H9 (cell line): ENCODE measurements around the gene OR6Q1. TPM values are rescaled to one million over a fixed set of nuclear protein-coding genes. Genes with fewer than 3 reads are reported as not detected.

Experiments
- DNase-seq: peaks from one replicate; pipeline ENCODE4 v3.0.0-alpha.2; 2017
- H2AFZ ChIP-seq: one replicate; pipeline ENCODE4 v1.6.1; 2013; ENCODE audit warnings: mild to moderate bottlenecking, low read length, control low read depth, moderate library complexity
- H2AK5ac ChIP-seq: 2 replicates; pipeline ENCODE4 v1.6.1; 2013; ENCODE audit warnings: low read length, control low read depth, mixed read lengths; ENCODE audit not compliant: insufficient read length
- H2BK120ac ChIP-seq: one replicate; pipeline ENCODE4 v1.6.1; 2013; ENCODE audit warnings: low read depth, mild to moderate bottlenecking, low read length, control low read depth, inconsistent platforms; ENCODE audit not compliant: poor library complexity, severe bottlenecking
- H2BK12ac ChIP-seq: 2 replicates; pipeline ENCODE4 v1.6.1; 2013; ENCODE audit warnings: low read length, control low read depth, mixed read lengths, low read depth; ENCODE audit not compliant: insufficient read length
- H2BK15ac ChIP-seq: 2 replicates; pipeline ENCODE4 v1.6.1; 2013; ENCODE audit warnings: low read depth, low read length, control low read depth
- H2BK20ac ChIP-seq: one replicate; pipeline ENCODE4 v1.6.1; 2013; ENCODE audit warnings: low read depth, mild to moderate bottlenecking, low read length, control low read depth, inconsistent platforms; ENCODE audit not compliant: poor library complexity, severe bottlenecking
- H2BK5ac ChIP-seq: 2 replicates; pipeline ENCODE4 v1.6.1; 2013; ENCODE audit warnings: low read length, control low read depth, mixed read lengths; ENCODE audit not compliant: insufficient read length
- H3K14ac ChIP-seq: 2 replicates; pipeline ENCODE4 v1.6.1; 2013; ENCODE audit warnings: low read length, control low read depth; ENCODE audit not compliant: insufficient read depth
- H3K18ac ChIP-seq: 2 replicates; pipeline ENCODE4 v1.6.1; 2013; ENCODE audit warnings: low read depth, mild to moderate bottlenecking, mixed read lengths, low read length, control low read depth; ENCODE audit not compliant: insufficient read length
- H3K23ac ChIP-seq: 2 replicates; pipeline ENCODE4 v1.6.1; 2013; ENCODE audit warnings: low read length, control low read depth, mixed read lengths, low read depth; ENCODE audit not compliant: insufficient read length
- H3K23me2 ChIP-seq: 2 replicates; pipeline ENCODE4 v1.6.1; 2013; ENCODE audit warnings: low read depth, mild to moderate bottlenecking, mixed read lengths, low read length, control low read depth; ENCODE audit not compliant: insufficient read length, poor library complexity, severe bottlenecking
- H3K27ac ChIP-seq: 2 replicates; pipeline ENCODE4 v1.5.1; 2013; ENCODE audit warnings: low read length, control low read depth, mixed read lengths, low read depth; ENCODE audit not compliant: insufficient read length
- H3K27me3 ChIP-seq: 2 replicates; pipeline ENCODE4 v1.6.1; 2013; ENCODE audit warnings: low read length, control low read depth, inconsistent platforms; ENCODE audit not compliant: insufficient read depth
- H3K4ac ChIP-seq: 2 replicates; pipeline ENCODE4 v1.6.1; 2013; ENCODE audit warnings: low read depth, mild to moderate bottlenecking, control low read depth, inconsistent platforms, low read length, moderate library complexity
- H3K4me1 ChIP-seq: 2 replicates; pipeline ENCODE4 v1.6.1; 2013; ENCODE audit warnings: low read length, control low read depth, inconsistent platforms; ENCODE audit not compliant: insufficient read depth
- H3K4me2 ChIP-seq: 2 replicates; pipeline ENCODE4 v1.6.1; 2013; ENCODE audit warnings: low read length, control low read depth, mixed read lengths; ENCODE audit not compliant: insufficient read length, insufficient read depth
- H3K56ac ChIP-seq: 2 replicates; pipeline ENCODE4 v1.6.1; 2013; ENCODE audit warnings: low read depth, mild to moderate bottlenecking, mixed read lengths, low read length, control low read depth; ENCODE audit not compliant: insufficient read length
- H3K79me1 ChIP-seq: 2 replicates; pipeline ENCODE4 v1.6.1; 2013; ENCODE audit warnings: low read depth, mild to moderate bottlenecking, moderate library complexity, low read length, control low read depth, inconsistent platforms; ENCODE audit not compliant: insufficient read depth, poor library complexity, severe bottlenecking
- H3K79me2 ChIP-seq: 2 replicates; pipeline ENCODE4 v1.6.1; 2013; ENCODE audit warnings: low read length, control low read depth, inconsistent platforms; ENCODE audit not compliant: insufficient read depth
- H3K9ac ChIP-seq: 2 replicates; pipeline ENCODE4 v1.6.1; 2013; ENCODE audit warnings: low read length, control low read depth, mixed read lengths; ENCODE audit not compliant: insufficient read length; ENCODE audit errors: extremely low read depth
- H3K9me3 ChIP-seq: one replicate; pipeline ENCODE4 v1.6.1; 2013; ENCODE audit warnings: low read depth, low read length, inconsistent platforms; ENCODE audit not compliant: control insufficient read depth
- H3T11ph ChIP-seq: one replicate; pipeline ENCODE4 v1.6.1; 2013; ENCODE audit warnings: mild to moderate bottlenecking, low read length, control low read depth, inconsistent platforms
- H4K20me1 ChIP-seq: one replicate; pipeline ENCODE4 v1.6.1; 2013; ENCODE audit not compliant: control insufficient read depth, insufficient read length, insufficient read depth
- H4K5ac ChIP-seq: 2 replicates; pipeline ENCODE4 v1.6.1; 2013; ENCODE audit warnings: low read depth, mild to moderate bottlenecking, mixed read lengths, low read length, control low read depth; ENCODE audit not compliant: insufficient read length
- H4K8ac ChIP-seq: replicated peaks from 2 replicates; pipeline ENCODE4 v1.6.1; 2013; ENCODE audit warnings: low read length, control low read depth, mixed read lengths, low read depth; ENCODE audit not compliant: insufficient read length
- H4K91ac ChIP-seq: 2 replicates; pipeline ENCODE4 v1.6.1; 2013; ENCODE audit warnings: low read depth, mild to moderate bottlenecking, moderate library complexity, mixed read lengths, low read length, control low read depth; ENCODE audit not compliant: insufficient read length
- H3K27ac Mint-ChIP-seq, 3 experiments: 2 replicates in 2 of 3; 3 replicates in 1 of 3; pipeline ENCODE4 v1.8.0; 2020 to 2021; ENCODE audit warnings: mixed read lengths in 3 of 3, mild to moderate bottlenecking in 1 of 3, moderate library complexity in 1 of 3
- H3K27me3 Mint-ChIP-seq: 2 replicates; pipeline ENCODE4 v1.8.0; 2021; ENCODE audit warnings: low read depth, mild to moderate bottlenecking, moderate library complexity, mixed read lengths
- H3K36me3 Mint-ChIP-seq, 3 experiments: 2 replicates in 2 of 3; 3 replicates in 1 of 3; pipeline ENCODE4 v1.8.0; 2020 to 2021; ENCODE audit warnings: low read depth in 3 of 3, mixed read lengths in 3 of 3; ENCODE audit not compliant: insufficient read depth in 1 of 3
- H3K4me1 Mint-ChIP-seq, 2 experiments: 2 replicates each; pipeline ENCODE4 v1.8.0; 2020; ENCODE audit warnings: mixed read lengths in 2 of 2
- H3K4me3 Mint-ChIP-seq, 2 experiments: 2 replicates in 1 of 2; 3 replicates in 1 of 2; pipeline ENCODE4 v1.8.0; 2020 to 2021; ENCODE audit warnings: mild to moderate bottlenecking in 2 of 2, mixed read lengths in 2 of 2, moderate library complexity in 1 of 2
- H3K9me3 Mint-ChIP-seq, 2 experiments: 2 replicates in 1 of 2; 3 replicates in 1 of 2; pipeline ENCODE4 v1.8.0; 2020; ENCODE audit warnings: mild to moderate bottlenecking in 2 of 2, mixed read lengths in 2 of 2, moderate library complexity in 1 of 2
- CTCF ChIP-seq: fragments of 200-600 bp; sonication (generic); conservative IDR thresholded peaks from 3 replicates; pipeline ENCODE4 v1.8.0; 2021; ENCODE audit warnings: antibody characterized with exemption, mild to moderate bottlenecking
- WGBS: extraction: QIAGEN DNeasy Blood & Tissue Kit; methylation state at CpG from one replicate; pipeline ENCODE4 v1.1.7; 2013; ENCODE audit warnings: missing lambda C conversion rate, low lambda C conversion rate, mixed read lengths; ENCODE audit not compliant: insufficient read length; ENCODE audit errors: extremely low coverage; 5-methylcytosine and 5-hydroxymethylcytosine counted together
- total RNA-seq: library from RNA; stranded (reverse); gene quantifications from 2 replicates; pipeline ENCODE4 v1.2.1, GENCODE V29; 2021

Gene OR6Q1
- total RNA-seq, 1 experiment from 2014 or later, result not detected

GRCh38 chr11:58043379-58043778 is 12.6 kb downstream of the OR6Q1 start:
- Histone ChIP-seq H2BK12ac (no peak overlapping the region), H3K79me1 (no peaks in the 10 kb centered on the region), H3K14ac (no peak overlapping the region), H3K9me3 (no peaks in the 10 kb centered on the region), H4K5ac (no peak overlapping the region), H3K56ac (no peak overlapping the region), H2BK120ac (no peak overlapping the region), H3K4me2 (no peak overlapping the region), H3K9ac (no peak overlapping the region), H3K79me2 (no peaks in the 10 kb centered on the region), H2BK15ac (no peak overlapping the region), H3K4me1 (no peaks in the 10 kb centered on the region), H4K8ac (no peak overlapping the region), H3K4ac (no peak overlapping the region), H2BK20ac (no peak overlapping the region), H2AK5ac (no peak overlapping the region), H3K23ac (no peak overlapping the region), H3T11ph (no peak overlapping the region), H3K27ac (no peak overlapping the region), H4K91ac (no peak overlapping the region), H2AFZ (no peak overlapping the region), H3K18ac (no peak overlapping the region), H4K20me1 (no peaks in the 10 kb centered on the region), H2BK5ac (no peak overlapping the region), H3K27me3 (no peaks in the 10 kb centered on the region), H3K23me2 (no peaks in the 10 kb centered on the region)
- Mint-ChIP-seq H3K36me3 (no peaks in the 10 kb centered on the region), H3K4me1 (no peaks in the 10 kb centered on the region), H3K9me3 (peaks cover 3 to 5% of the 10 kb centered on the region in 2 experiments; a peak in 3 of 5 replicates), H3K27me3 (peaks cover 6% of the 10 kb centered on the region), H3K4me3 (no peak overlapping the region), H3K27ac (no peak overlapping the region)
- no peak for TF ChIP-seq CTCF
- no CpG with 5 or more reads among the region's 2 CpGs for WGBS
- no peak for DNase-seq
